ENCODE data around the gene B4GALT4.
A peak's percentile ranks its signal among the peaks of the same experiment; 100 is the strongest.

Gene B4GALT4

GRCh38 chr3:119261055-119261454 lies 20.4 kb upstream of the B4GALT4 start:
- no peak overlapping the region for H3K4me3 ChIP-seq (ENCODE audit: low read depth, low read length)
- no peak for DNase-seq (ENCODE audit: low read depth)
- TF ChIP-seq CTCF (conservative IDR thresholded peaks at IDR 0.05; ENCODE audit: low read depth, low read length) = no peak

GRCh38 chr3:119259821-119260220 lies 19.1 kb upstream of the B4GALT4 start:
- H3K4me3 ChIP-seq (ENCODE audit: low read depth, low read length) = no peak overlapping the region
- no peak for DNase-seq (ENCODE audit: low read depth)
- TF ChIP-seq CTCF (conservative IDR thresholded peaks at IDR 0.05; ENCODE audit: low read depth, low read length) = no peak

- no peak for DNase-seq (ENCODE audit: low read depth)
- TF ChIP-seq CTCF (conservative IDR thresholded peaks at IDR 0.05; ENCODE audit: low read depth, low read length) = no peak
- H3K4me3 ChIP-seq (ENCODE audit: low read depth, low read length) = no peak overlapping the region
Measured at GRCh38 chr3:119258915-119259314, 18.2 kb upstream of the B4GALT4 start.

- no peak overlapping the region for H3K4me3 ChIP-seq (ENCODE audit: low read depth, low read length)
- DNase-seq (ENCODE audit: low read depth) = peak; percentile 68
- no peak for TF ChIP-seq CTCF (conservative IDR thresholded peaks at IDR 0.05; ENCODE audit: low read depth, low read length)
Measured at GRCh38 chr3:119257654-119258410, 17.2 kb upstream of the B4GALT4 start.

GRCh38 chr3:119257111-119257510 lies 16.4 kb upstream of the B4GALT4 start:
- TF ChIP-seq CTCF (conservative IDR thresholded peaks at IDR 0.05; ENCODE audit: low read depth, low read length) = no peak
- no peak for DNase-seq (ENCODE audit: low read depth)
- H3K4me3 ChIP-seq (ENCODE audit: low read depth, low read length) = no peak overlapping the region

GRCh38 chr3:119255214-119255613 lies 14.5 kb upstream of the B4GALT4 start:
- no peak overlapping the region for H3K4me3 ChIP-seq (ENCODE audit: low read depth, low read length)
- TF ChIP-seq CTCF (conservative IDR thresholded peaks at IDR 0.05; ENCODE audit: low read depth, low read length) = no peak
- DNase-seq (ENCODE audit: low read depth) = no peak

- no peak overlapping the region for H3K4me3 ChIP-seq (ENCODE audit: low read depth, low read length)
- no peak for DNase-seq (ENCODE audit: low read depth)
- TF ChIP-seq CTCF (conservative IDR thresholded peaks at IDR 0.05; ENCODE audit: low read depth, low read length) = no peak
Measured at GRCh38 chr3:119245778-119246177, 5.1 kb upstream of the B4GALT4 start.

All from choroid plexus epithelial cell (primary cell).